ENCODE results near the gene HCN2. TPM values are rescaled to one million over a fixed set of nuclear protein-coding genes. Genes with fewer than 3 reads are reported as not detected.

The HCN2 gene
- total and polyA plus RNA-seq, 9 donors: 0.13 to 0.46 (median 0.29) TPM

GRCh38 chr19:585551-586110, 4.0 kb upstream of the HCN2 start:
- DNase-seq: no peak
- Histone ChIP-seq H3K27me3 (ENCODE audit: control insufficient read depth, insufficient read depth, low read length) (peaks cover 37% of the 10 kb centered on the region), H3K4me3 (ENCODE audit: low read length) (no peak overlapping the region), H3K9me3 (replicated peaks; ENCODE audit: control insufficient read depth, low read depth, low read length) (no peaks in the 10 kb centered on the region), H3K27ac (ENCODE audit: low read length) (no peak overlapping the region), H3K36me3 (ENCODE audit: control insufficient read depth, insufficient read depth, low read length) (peaks cover 22% of the 10 kb centered on the region), H3K4me1 (ENCODE audit: control insufficient read depth, insufficient read depth, low read length) (peaks cover 17% of the 10 kb centered on the region)
- WGBS (ENCODE audit: insufficient coverage): 63% methylated on average over 2 of the region's 10 CpGs

GRCh38 chr19:588093-588740, 1.5 kb upstream of the HCN2 start:
- H3K4me1 ChIP-seq (ENCODE audit: control insufficient read depth, insufficient read depth, low read length): peaks cover 17% of the 10 kb centered on the region
- no peak overlapping the region for H3K27ac ChIP-seq (ENCODE audit: low read length)
- peak; percentile 62 for DNase-seq
- H3K27me3 ChIP-seq (ENCODE audit: control insufficient read depth, insufficient read depth, low read length): peaks cover 63% of the 10 kb centered on the region
- H3K4me3 ChIP-seq (ENCODE audit: low read length): no peak overlapping the region
- H3K9me3 ChIP-seq (replicated peaks; ENCODE audit: control insufficient read depth, low read depth, low read length): no peaks in the 10 kb centered on the region
- WGBS (ENCODE audit: insufficient coverage): 8% methylated on average over 38 of the region's 41 CpGs
- H3K36me3 ChIP-seq (ENCODE audit: control insufficient read depth, insufficient read depth, low read length): peaks cover 2% of the 10 kb centered on the region

DNA sequence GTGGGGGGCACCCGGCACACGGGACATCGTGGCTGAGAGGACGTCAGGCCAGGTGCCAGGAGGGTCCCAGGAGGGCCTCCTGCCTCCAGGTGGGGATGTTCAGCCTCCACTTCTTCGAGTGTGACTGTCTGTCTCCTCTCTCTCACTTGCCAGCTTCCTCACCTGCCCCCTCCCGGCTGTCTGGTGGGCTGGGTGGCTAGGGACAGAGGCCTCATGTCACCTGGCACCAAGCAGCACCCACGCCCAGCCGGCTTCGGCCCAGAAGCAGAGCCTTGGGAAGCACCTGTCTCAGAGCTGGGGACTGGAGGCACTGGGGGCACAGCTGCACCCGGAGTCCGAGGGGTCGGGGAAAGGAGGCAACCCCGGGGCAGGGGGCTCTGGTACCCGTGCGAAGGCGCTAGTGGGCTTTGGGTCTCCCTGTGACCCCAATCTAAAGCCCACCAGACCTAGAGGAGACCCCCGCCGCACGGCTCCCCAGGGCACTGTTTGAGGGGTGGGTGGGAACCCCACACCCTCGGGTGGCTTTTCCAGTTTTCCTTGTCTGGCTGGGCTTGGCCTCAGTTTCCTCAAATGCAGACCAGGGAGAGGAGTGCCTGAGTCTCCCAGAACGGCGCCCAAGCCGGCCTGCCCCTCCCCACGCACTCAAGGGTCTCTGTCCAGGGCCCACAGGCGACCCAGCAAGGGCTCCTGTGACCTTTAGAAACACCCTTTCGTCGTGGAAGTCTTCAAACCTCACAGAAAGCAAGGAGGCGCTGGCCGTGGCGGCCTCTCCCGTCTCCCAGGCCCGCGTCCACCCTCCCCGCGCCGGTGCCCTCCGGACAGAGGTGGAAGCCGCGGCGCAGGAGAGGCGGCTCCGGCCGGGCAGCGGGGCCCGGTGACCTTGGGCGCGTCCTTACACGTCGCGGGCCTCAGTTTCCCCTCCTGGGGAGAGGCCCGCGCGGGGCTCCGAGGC, 664 bp upstream of the HCN2 start:
- Histone ChIP-seq H3K27ac (ENCODE audit: low read length) (no peak overlapping the region), H3K27me3 (ENCODE audit: control insufficient read depth, insufficient read depth, low read length) (peaks cover 71% of the 10 kb centered on the region), H3K9me3 (replicated peaks; ENCODE audit: control insufficient read depth, low read depth, low read length) (no peaks in the 10 kb centered on the region), H3K4me1 (ENCODE audit: control insufficient read depth, insufficient read depth, low read length) (peaks cover 16% of the 10 kb centered on the region), H3K36me3 (ENCODE audit: control insufficient read depth, insufficient read depth, low read length) (no peaks in the 10 kb centered on the region), H3K4me3 (ENCODE audit: low read length) (no peak overlapping the region)
- 9% methylated on average over 46 of the region's 54 CpGs for WGBS (ENCODE audit: insufficient coverage)
- no peak for DNase-seq

GRCh38 chr19:590396-590745, 690 bp downstream of the HCN2 start:
- Histone ChIP-seq H3K4me3 (ENCODE audit: low read length) (no peak overlapping the region), H3K9me3 (replicated peaks; ENCODE audit: control insufficient read depth, low read depth, low read length) (no peaks in the 10 kb centered on the region), H3K36me3 (ENCODE audit: control insufficient read depth, insufficient read depth, low read length) (no peaks in the 10 kb centered on the region), H3K27ac (ENCODE audit: low read length) (no peak overlapping the region), H3K27me3 (ENCODE audit: control insufficient read depth, insufficient read depth, low read length) (peaks cover 81% of the 10 kb centered on the region), H3K4me1 (ENCODE audit: control insufficient read depth, insufficient read depth, low read length) (peaks cover 15% of the 10 kb centered on the region)
- WGBS (ENCODE audit: insufficient coverage): 1% methylated on average over 49 of the region's 50 CpGs
- no peak for DNase-seq

- Histone ChIP-seq H3K27ac (ENCODE audit: low read length) (no peak overlapping the region), H3K4me1 (ENCODE audit: control insufficient read depth, insufficient read depth, low read length) (peaks cover 15% of the 10 kb centered on the region), H3K36me3 (ENCODE audit: control insufficient read depth, insufficient read depth, low read length) (no peaks in the 10 kb centered on the region), H3K9me3 (replicated peaks; ENCODE audit: control insufficient read depth, low read depth, low read length) (no peaks in the 10 kb centered on the region), H3K27me3 (ENCODE audit: control insufficient read depth, insufficient read depth, low read length) (peaks cover 84% of the 10 kb centered on the region), H3K4me3 (ENCODE audit: low read length) (no peak overlapping the region)
- 7% methylated on average over 23 of the region's 41 CpGs for WGBS (ENCODE audit: insufficient coverage)
- DNase-seq: no peak
These were observed 1.0 kb downstream of the HCN2 start for GRCh38 chr19:590750-591098.

DNA sequence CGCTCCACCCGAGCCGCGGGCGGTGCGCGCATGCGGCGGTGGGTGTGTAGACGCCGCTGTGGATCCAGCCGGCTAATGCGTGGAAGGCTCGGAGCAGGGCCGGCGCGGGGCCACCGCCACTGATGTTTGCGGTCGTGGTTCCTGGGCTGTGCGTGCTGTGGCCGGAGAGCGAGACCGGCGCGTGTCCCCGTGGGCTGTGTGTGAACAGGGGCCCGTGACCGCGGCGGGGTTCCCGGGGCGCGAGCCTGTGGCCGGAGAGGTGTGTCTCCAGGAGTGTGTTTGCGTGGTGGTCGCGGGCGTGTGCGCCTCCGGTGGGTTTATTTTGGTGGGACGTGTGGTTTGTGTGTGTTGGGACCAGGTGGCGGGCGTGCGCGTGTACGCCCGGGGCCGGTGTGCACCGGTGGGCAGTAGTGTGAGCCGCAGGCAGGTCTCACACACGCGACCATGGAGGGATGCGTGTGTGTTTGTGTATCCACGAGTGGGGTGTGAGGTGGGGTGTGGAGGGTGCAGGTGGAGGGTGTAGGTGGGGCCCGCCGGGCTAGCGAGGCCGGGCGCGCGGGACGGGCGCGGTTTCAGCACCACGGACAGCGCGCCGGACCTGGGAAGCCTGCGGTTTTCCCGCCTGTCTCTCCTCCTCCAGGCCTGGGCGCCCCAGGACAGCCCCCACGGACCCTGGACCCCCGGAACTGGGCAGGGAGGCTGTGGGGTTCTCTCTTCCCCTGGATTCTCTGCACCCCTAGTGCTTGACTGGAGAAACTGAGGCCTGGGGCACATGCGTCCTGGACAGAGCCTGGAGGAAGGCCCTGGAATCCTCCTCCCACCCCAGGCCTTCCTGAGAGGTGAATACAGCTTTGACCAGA, 1.6 kb downstream of the HCN2 start:
- Histone ChIP-seq H3K9me3 (replicated peaks; ENCODE audit: control insufficient read depth, low read depth, low read length) (no peaks in the 10 kb centered on the region), H3K27me3 (ENCODE audit: control insufficient read depth, insufficient read depth, low read length) (peaks cover 86% of the 10 kb centered on the region), H3K36me3 (ENCODE audit: control insufficient read depth, insufficient read depth, low read length) (no peaks in the 10 kb centered on the region), H3K4me3 (ENCODE audit: low read length) (no peak overlapping the region), H3K27ac (ENCODE audit: low read length) (no peak overlapping the region), H3K4me1 (ENCODE audit: control insufficient read depth, insufficient read depth, low read length) (peaks cover 15% of the 10 kb centered on the region)
- peak; percentile 47 for DNase-seq
- 27% methylated on average over 71 of the region's 75 CpGs for WGBS (ENCODE audit: insufficient coverage)

DNA sequence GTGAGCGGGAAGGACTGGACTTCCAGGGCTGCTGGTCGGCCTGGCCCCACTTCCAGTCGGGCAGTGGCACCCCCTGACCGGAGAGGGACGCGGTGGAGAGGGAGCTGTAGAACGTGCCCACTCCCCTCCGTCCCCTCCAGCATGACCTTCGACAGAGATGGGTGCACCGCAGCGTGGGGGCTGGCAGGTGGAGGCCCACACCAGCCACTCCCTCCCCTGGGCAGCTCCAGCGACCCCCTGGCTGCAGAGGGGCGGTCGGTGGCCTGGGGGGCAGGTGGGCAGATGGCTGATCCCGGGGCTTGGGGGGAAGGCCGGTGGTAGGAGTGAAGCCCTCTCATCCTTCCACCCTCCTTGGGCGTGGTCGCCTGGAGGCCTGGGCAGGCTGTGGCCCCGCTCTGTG, 2.4 kb downstream of the HCN2 start:
- peaks cover 86% of the 10 kb centered on the region for H3K27me3 ChIP-seq (ENCODE audit: control insufficient read depth, insufficient read depth, low read length)
- no peaks in the 10 kb centered on the region for H3K9me3 ChIP-seq (replicated peaks; ENCODE audit: control insufficient read depth, low read depth, low read length)
- no peak overlapping the region for H3K27ac ChIP-seq (ENCODE audit: low read length)
- H3K4me3 ChIP-seq (ENCODE audit: low read length): no peak overlapping the region
- peaks cover 15% of the 10 kb centered on the region for H3K4me1 ChIP-seq (ENCODE audit: control insufficient read depth, insufficient read depth, low read length)
- 66% methylated on average over 9 of the region's 19 CpGs for WGBS (ENCODE audit: insufficient coverage)
- H3K36me3 ChIP-seq (ENCODE audit: control insufficient read depth, insufficient read depth, low read length): no peaks in the 10 kb centered on the region
- DNase-seq: no peak

DNA sequence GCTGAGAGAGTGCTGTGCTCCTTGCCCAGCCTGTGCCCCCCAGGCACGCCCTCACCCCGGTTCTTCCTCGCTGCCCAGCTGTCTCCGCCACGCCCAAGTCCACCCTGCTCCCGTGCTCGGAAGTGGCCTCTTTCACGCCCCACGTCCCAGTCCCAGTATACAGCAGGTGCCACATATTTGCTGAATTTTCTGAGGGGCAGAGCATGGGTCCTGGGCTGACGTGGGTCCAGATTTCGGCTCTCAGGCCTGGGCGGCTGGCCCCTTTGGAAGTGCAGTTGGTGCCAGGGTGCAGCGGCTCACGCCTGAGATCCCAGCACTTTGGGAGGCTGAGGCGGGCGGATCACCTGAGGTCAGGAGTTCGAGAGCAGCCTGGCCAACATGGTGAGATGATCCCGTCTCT, 3.4 kb downstream of the HCN2 start:
- Histone ChIP-seq H3K4me3 (ENCODE audit: low read length) (no peak overlapping the region), H3K4me1 (ENCODE audit: control insufficient read depth, insufficient read depth, low read length) (peaks cover 12% of the 10 kb centered on the region), H3K36me3 (ENCODE audit: control insufficient read depth, insufficient read depth, low read length) (no peaks in the 10 kb centered on the region), H3K27ac (ENCODE audit: low read length) (no peak overlapping the region), H3K27me3 (ENCODE audit: control insufficient read depth, insufficient read depth, low read length) (peaks cover 84% of the 10 kb centered on the region), H3K9me3 (replicated peaks; ENCODE audit: control insufficient read depth, low read depth, low read length) (no peaks in the 10 kb centered on the region)
- WGBS (ENCODE audit: insufficient coverage): 80% methylated on average over 15 of the region's 18 CpGs
- no peak for DNase-seq

DNA sequence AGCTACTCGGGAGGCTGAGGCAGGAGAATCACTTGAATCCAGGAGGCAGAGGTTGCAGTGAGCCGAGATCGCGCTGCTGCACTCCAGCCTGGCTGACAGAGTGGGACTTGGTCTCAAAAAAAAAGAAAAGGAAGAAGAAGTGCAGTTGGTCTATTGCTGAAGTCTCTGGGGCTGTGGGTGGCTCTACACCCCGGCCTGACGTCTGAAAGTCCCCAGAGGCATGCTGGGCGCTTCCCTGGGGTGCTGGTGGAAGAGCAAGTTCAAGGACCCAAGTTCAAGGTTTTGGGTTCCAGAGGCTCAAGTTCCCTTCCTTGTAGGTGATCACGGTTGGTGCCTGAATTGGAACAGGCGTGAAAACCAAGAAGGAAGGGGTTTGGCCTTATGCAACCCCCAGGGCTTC, 3.8 kb downstream of the HCN2 start:
- WGBS (ENCODE audit: insufficient coverage): 68% methylated on average over 6 of the region's 9 CpGs
- Histone ChIP-seq H3K27ac (ENCODE audit: low read length) (no peak overlapping the region), H3K36me3 (ENCODE audit: control insufficient read depth, insufficient read depth, low read length) (no peaks in the 10 kb centered on the region), H3K4me3 (ENCODE audit: low read length) (no peak overlapping the region), H3K27me3 (ENCODE audit: control insufficient read depth, insufficient read depth, low read length) (peaks cover 79% of the 10 kb centered on the region), H3K4me1 (ENCODE audit: control insufficient read depth, insufficient read depth, low read length) (peaks cover 8% of the 10 kb centered on the region), H3K9me3 (replicated peaks; ENCODE audit: control insufficient read depth, low read depth, low read length) (no peaks in the 10 kb centered on the region)
- DNase-seq: no peak
